Left cardiac atrium (tissue), 4 donors: ENCODE results near the gene ANGEL2. TPM values are rescaled to one million over a fixed set of nuclear protein-coding genes. Genes with fewer than 3 reads are reported as not detected.
"Not testable (repeated sequence)": the region's sequence is repeated elsewhere in the genome, so short reads cannot be mapped to it uniquely, and the experiment has no call there.

ENCODE experiments used
- ATAC-seq, 2 donors: fragments of 200-7000 bp; cut with Tn5 transposase; one replicate each; pipeline ENCODE4 v1.9.1; 2020; ENCODE audit warnings: mild to moderate bottlenecking in 2 of 2, moderate library complexity in 2 of 2
- DNase-seq: peaks from one replicate; pipeline ENCODE4 v3.0.0-alpha.2; 2020
- intact Hi-C, 2 donors: fragments of 100-400 bp; cut with DNase I; formaldehyde crosslinking; loops; one replicate each; pipeline versions ENCODE4 v1.14.1 to v1.15.1; 2022 to 2023
- total RNA-seq, 2 donors: library from RNA; stranded (reverse); fragmentation: NEBNext Ultra II Directional; extraction: Animal tissue kit (Norgen Biotek cat#: 25700); gene quantifications; one replicate each; pipeline ENCODE4 v1.2.1, GENCODE V29; 2021
- donor health status: DM: no; HTN: yes; CAD: no.
- donor health status: DM: no; HTN: yes; CAD: no; lungs with severe emphysema.
- donor health status: DM: yes; HTN: yes; CAD: no.
- donor health status: Dilated cardiomyopathy.

ANGEL2 gene
- total RNA-seq, 2 donors from 2014 or later = 18.8 TPM

GRCh38 chr1:213027024-213027423 is 11.4 kb upstream of the ANGEL2 start:
- intact Hi-C loops, DNase-seq, ATAC-seq: not testable (repeated sequence)

DNA sequence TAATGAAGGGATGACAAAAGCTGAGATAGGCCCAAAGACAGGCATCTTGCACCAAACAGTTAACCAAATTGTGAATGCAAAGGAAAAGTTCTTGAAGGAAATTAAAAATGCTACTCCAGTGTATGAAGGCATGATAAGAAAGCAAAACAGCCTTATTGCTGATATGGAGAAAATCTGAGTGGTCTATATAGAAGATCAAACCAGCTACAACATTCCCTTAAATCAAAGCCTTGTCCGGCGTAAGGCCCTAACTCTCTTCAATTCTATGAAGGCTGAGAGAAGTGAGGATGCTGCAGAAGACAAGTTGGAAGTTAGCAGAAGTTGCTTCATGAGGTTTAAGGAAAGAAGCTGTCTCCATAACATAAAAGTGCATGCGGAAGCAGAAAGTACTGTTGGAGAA is 4.3 kb upstream of the ANGEL2 start:
- ATAC-seq = no peak
- intact Hi-C loops = no loop called here
- DNase-seq = no peak

- DNase-seq (no peak), ATAC-seq (no peak)
- intact Hi-C loops = no loop called here
These were observed 3.8 kb upstream of the ANGEL2 start for GRCh38 chr1:213019450-213019849.

- intact Hi-C loops = no loop called here
- no peak for DNase-seq
- ATAC-seq = no peak
These were observed 2.0 kb upstream of the ANGEL2 start for GRCh38 chr1:213017447-213018273.

- intact Hi-C loops = no loop called here
- DNase-seq (no peak), ATAC-seq (no peak)
These were observed 1.0 kb downstream of the ANGEL2 start for GRCh38 chr1:213014642-213015041.

- ATAC-seq = no peak
- intact Hi-C loops = no loop called here
- no peak for DNase-seq
These were observed 7.1 kb downstream of the ANGEL2 start for GRCh38 chr1:213008564-213008963.

- intact Hi-C loops = no loop called here
- DNase-seq (no peak), ATAC-seq (no peak)
These were observed 12.4 kb downstream of the ANGEL2 start for GRCh38 chr1:213003256-213003655.

DNA sequence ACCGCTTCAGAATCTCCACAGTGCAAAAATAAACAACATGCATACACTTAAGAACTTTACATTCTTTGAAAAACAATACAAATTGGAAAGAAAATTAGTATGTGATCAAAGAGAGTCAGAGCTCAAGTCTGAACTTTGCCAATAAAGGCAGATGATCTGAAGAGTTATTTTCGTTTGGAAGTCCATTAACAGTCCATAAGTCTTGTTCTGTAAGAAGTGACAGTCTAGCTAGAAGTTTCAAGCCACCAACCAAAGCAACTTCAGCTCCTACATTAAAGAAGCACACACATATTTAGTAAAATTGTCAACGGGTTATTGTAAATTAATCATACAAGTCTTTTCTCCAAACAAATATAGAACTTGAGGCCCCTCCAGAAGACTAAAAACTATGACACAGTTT is 20.7 kb downstream of the ANGEL2 start:
- ATAC-seq (no peak), DNase-seq (no peak)
- intact Hi-C loops = loop anchor here (1.0 to 5.0 kb wide), 2 partner anchors 180 to 183 kb away; no protein-coding TSS in a partner anchor

GRCh38 chr1:212993960-212994359 is 21.7 kb downstream of the ANGEL2 start:
- ATAC-seq, intact Hi-C loops, DNase-seq: not testable (repeated sequence)

DNA sequence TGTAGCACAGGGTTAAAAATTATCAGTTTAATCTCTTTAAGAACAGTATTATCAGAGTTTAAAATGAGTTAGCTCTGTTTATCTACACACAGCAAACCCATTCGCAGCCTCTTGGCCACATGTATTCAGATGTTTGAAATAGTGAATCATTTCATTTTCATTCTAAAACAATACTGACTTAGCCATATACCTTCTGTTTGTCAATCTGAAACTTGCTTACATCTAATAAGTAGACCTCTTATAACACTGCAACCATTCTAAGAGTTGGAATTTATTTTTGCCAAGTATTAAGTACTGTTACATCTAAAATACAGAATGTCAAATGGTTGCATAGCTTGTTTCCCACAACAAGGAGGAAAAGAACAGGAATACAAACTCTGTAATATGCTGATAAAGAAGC is 25.4 kb downstream of the ANGEL2 start:
- DNase-seq (no peak), ATAC-seq (no peak)
- intact Hi-C loops = no loop called here

DNA sequence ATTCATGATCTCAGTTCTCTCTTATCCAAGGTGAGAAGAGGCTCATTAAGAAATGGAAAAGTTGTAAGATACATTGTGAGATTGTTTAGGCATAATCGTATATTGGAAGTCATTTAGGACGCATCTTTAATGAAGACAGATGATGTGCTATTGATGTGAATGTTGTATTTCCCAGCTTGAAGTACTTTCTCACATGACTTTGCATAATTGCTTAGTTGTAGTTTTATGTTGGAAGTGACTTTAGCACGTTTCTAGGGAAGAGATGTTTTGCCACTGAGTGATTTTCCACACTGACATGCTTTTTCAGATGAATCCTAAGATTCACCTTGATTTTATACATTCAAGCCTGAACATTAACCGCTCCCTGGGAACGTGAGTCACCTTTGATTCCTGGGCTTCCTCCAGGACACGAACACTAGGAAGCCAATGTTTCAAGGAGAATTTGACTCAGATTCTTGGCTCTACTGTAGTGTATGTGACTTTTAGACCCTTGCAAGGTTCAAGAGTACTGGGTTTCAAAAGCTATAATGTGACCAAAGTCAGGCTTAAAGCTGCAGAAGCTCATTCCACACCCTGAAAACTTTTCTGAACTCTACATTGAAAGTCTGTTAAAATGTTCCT is 27.9 kb downstream of the ANGEL2 start:
- intact Hi-C loops = no loop called here
- ATAC-seq (no peak), DNase-seq (no peak)

GRCh38 chr1:212986551-212986950 is 29.1 kb downstream of the ANGEL2 start:
- intact Hi-C loops = no loop called here
- DNase-seq = no peak
- no peak for ATAC-seq

GRCh38 chr1:212984522-212985291 is 31.0 kb downstream of the ANGEL2 start:
- intact Hi-C loops = no loop called here
- ATAC-seq (no peak), DNase-seq (no peak)

GRCh38 chr1:212983482-212983881 is 32.2 kb downstream of the ANGEL2 start:
- ATAC-seq = no peak
- intact Hi-C loops = no loop called here
- no peak for DNase-seq

DNA sequence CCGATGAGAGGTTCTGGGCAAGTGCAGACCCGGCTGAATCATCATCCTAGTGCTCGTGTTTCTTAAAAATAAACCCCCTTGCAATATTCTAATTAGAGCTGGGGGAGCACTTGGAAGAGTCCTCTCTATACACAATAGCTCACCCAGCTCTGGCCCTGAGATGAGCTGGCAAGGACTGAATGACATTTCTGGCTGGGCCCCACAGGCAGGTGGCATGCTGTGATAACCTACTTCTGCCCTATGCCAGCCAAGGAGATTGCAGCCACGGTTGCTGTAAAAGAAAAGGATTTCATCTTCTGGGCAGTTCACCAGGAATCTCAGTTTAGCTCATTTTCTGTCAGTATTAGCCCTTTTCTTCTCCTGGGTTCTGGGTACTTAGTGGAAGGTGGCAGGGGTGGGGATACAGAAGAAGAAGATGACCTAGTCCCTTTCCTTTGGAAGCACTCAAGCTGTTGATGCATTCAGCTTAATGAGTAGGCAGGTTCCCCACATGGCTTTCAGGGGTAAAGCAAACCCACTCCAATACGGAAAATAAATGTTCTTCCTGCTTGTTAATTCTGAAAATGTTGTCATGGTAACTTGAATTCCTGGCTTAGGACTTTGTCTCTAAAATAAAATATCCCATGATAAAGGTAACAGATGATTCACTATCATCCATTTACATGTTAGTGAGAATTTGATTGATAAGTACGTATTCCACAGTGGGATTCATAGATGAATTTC is 33.1 kb downstream of the ANGEL2 start:
- DNase-seq (no peak), ATAC-seq (peak in 1 of 2 donors; percentile 53)
- intact Hi-C loops = no loop called here

GRCh38 chr1:212981571-212982328 is 33.9 kb downstream of the ANGEL2 start:
- no peak for DNase-seq

GRCh38 chr1:212981025-212981495 is 34.6 kb downstream of the ANGEL2 start:
- peak; percentile 66 for DNase-seq
- intact Hi-C loops = no loop called here
- ATAC-seq = peak; percentile 50 to 70

More at GRCh38 chr1:212981571-212982328, 33.9 kb downstream of the ANGEL2 start:
- intact Hi-C loops = no loop called here
- peak in 1 of 2 donors; percentile 29 for ATAC-seq

GRCh38 chr1:212980123-212980785 is 35.4 kb downstream of the ANGEL2 start:
- peak; percentile 45 to 64 for ATAC-seq
- peak; percentile 54 for DNase-seq
- intact Hi-C loops = no loop called here
